Fibroblast of skin of right biceps (primary cell): ENCODE results near the gene CACNA2D4.

ENCODE experiments used
- DNase-seq: peaks from one replicate; pipeline ENCODE4 v3.0.0-alpha.2; 2013

The CACNA2D4 gene

GRCh38 chr12:1933342-1934051 lies 15.0 kb upstream of the CACNA2D4 start:
- DNase-seq = peak; percentile 36

GRCh38 chr12:1932264-1932777 lies 13.9 kb upstream of the CACNA2D4 start:
- no peak for DNase-seq

GRCh38 chr12:1931642-1932041 lies 13.2 kb upstream of the CACNA2D4 start:
- DNase-seq = no peak

GRCh38 chr12:1930803-1931597 lies 12.5 kb upstream of the CACNA2D4 start:
- DNase-seq = no peak

GRCh38 chr12:1929985-1930802 lies 11.7 kb upstream of the CACNA2D4 start:
- no peak for DNase-seq

GRCh38 chr12:1929241-1929984 lies 11.0 kb upstream of the CACNA2D4 start:
- no peak for DNase-seq

GRCh38 chr12:1928439-1929121 lies 10.1 kb upstream of the CACNA2D4 start:
- DNase-seq = no peak

- no peak for DNase-seq
These were observed 9.4 kb upstream of the CACNA2D4 start for GRCh38 chr12:1927751-1928351.

- no peak for DNase-seq
These were observed 8.7 kb upstream of the CACNA2D4 start for GRCh38 chr12:1927051-1927680.

- DNase-seq = no peak
These were observed 7.8 kb upstream of the CACNA2D4 start for GRCh38 chr12:1926251-1926657.

- no peak for DNase-seq
These were observed 7.2 kb upstream of the CACNA2D4 start for GRCh38 chr12:1925684-1926006.

- DNase-seq = no peak
These were observed 6.7 kb upstream of the CACNA2D4 start for GRCh38 chr12:1924996-1925683.

GRCh38 chr12:1922985-1923384 lies 4.5 kb upstream of the CACNA2D4 start:
- no peak for DNase-seq

GRCh38 chr12:1922075-1922709 lies 3.7 kb upstream of the CACNA2D4 start:
- DNase-seq = no peak

GRCh38 chr12:1920971-1921370 lies 2.5 kb upstream of the CACNA2D4 start:
- no peak for DNase-seq

- no peak for DNase-seq
These were observed 2.0 kb upstream of the CACNA2D4 start for GRCh38 chr12:1920436-1920835.

GRCh38 chr12:1919763-1920162 lies 1.3 kb upstream of the CACNA2D4 start:
- no peak for DNase-seq

GRCh38 chr12:1919284-1919683 lies 832 bp upstream of the CACNA2D4 start:
- no peak for DNase-seq

GRCh38 chr12:1918884-1919236 lies 408 bp upstream of the CACNA2D4 start:
- DNase-seq = no peak
